GM19025 (cell line): ENCODE data around the gene CTNNA2.

Experiments
- ATAC-seq: cut with Tn5 transposase; IDR thresholded peaks from one replicate; pipeline ENCODE4 v1.9.1; 2021; ENCODE audit warnings: mild to moderate bottlenecking, low read depth, moderate library complexity; ENCODE audit not compliant: unreplicated experiment

The CTNNA2 gene

GRCh38 chr2:79966882-79967281 is 454.0 kb downstream of the CTNNA2 start:
- ATAC-seq, result no peak

GRCh38 chr2:79971807-79972206 is 459.0 kb downstream of the CTNNA2 start:
- ATAC-seq, result no peak

- ATAC-seq, result no peak
Observed at GRCh38 chr2:79972661-79973060, 459.8 kb downstream of the CTNNA2 start.

- ATAC-seq, result no peak
Observed at GRCh38 chr2:79975791-79976565, 463.1 kb downstream of the CTNNA2 start.

- ATAC-seq, result no peak
Observed at GRCh38 chr2:79977792-79978191, 464.9 kb downstream of the CTNNA2 start.

- ATAC-seq, result no peak
Observed at GRCh38 chr2:79980116-79980515, 467.3 kb downstream of the CTNNA2 start.

- no peak for ATAC-seq
Observed at GRCh38 chr2:79980816-79981215, 468.0 kb downstream of the CTNNA2 start.

GRCh38 chr2:79981316-79981715 is 468.5 kb downstream of the CTNNA2 start:
- ATAC-seq, result no peak

- no peak for ATAC-seq
Observed at GRCh38 chr2:79982445-79982844, 469.6 kb downstream of the CTNNA2 start.

- no peak for ATAC-seq
Observed at GRCh38 chr2:79984476-79984875, 471.6 kb downstream of the CTNNA2 start.

- no peak for ATAC-seq
Observed at GRCh38 chr2:79985145-79985544, 472.3 kb downstream of the CTNNA2 start.

- no peak for ATAC-seq
Observed at GRCh38 chr2:79985571-79985970, 472.7 kb downstream of the CTNNA2 start.

- no peak for ATAC-seq
Observed at GRCh38 chr2:79993144-79993543, 480.3 kb downstream of the CTNNA2 start.

- no peak for ATAC-seq
Observed at GRCh38 chr2:79994161-79994560, 481.3 kb downstream of the CTNNA2 start.

GRCh38 chr2:79994965-79995364 is 482.1 kb downstream of the CTNNA2 start:
- no peak for ATAC-seq

GRCh38 chr2:79996709-79997108 is 483.9 kb downstream of the CTNNA2 start:
- no peak for ATAC-seq

GRCh38 chr2:80001701-80002101 is 488.9 kb downstream of the CTNNA2 start:
- no peak for ATAC-seq

- no peak for ATAC-seq
Observed at GRCh38 chr2:80002112-80002511, 489.3 kb downstream of the CTNNA2 start.

GRCh38 chr2:80002568-80003157 is 489.8 kb downstream of the CTNNA2 start:
- ATAC-seq, result no peak

GRCh38 chr2:80007777-80008503 is 495.1 kb downstream of the CTNNA2 start:
- ATAC-seq, result no peak

- no peak for ATAC-seq
Observed at GRCh38 chr2:80008596-80008995, 495.7 kb downstream of the CTNNA2 start.

- no peak for ATAC-seq
Observed at GRCh38 chr2:80009211-80009610, 496.4 kb downstream of the CTNNA2 start.
